Progenitor cell of endocrine pancreas (in vitro differentiated cells): ENCODE measurements around the gene NECTIN3. TPM values are rescaled to one million over a fixed set of nuclear protein-coding genes. Genes with fewer than 3 reads are reported as not detected.

ENCODE experiments used
- DNase-seq: peaks from one replicate; pipeline ENCODE4 v3.0.0; 2021; ENCODE audit warnings: low spot score; ENCODE audit not compliant: unreplicated experiment
- H3K27ac Mint-ChIP-seq: 2 replicates; pipeline ENCODE4 v1.8.0; 2021; ENCODE audit warnings: mild to moderate bottlenecking, moderate library complexity, mixed read lengths
- H3K27me3 Mint-ChIP-seq: 2 replicates; pipeline ENCODE4 v1.8.0; 2021; ENCODE audit warnings: mixed read lengths
- H3K36me3 Mint-ChIP-seq: 2 replicates; pipeline ENCODE4 v1.8.0; 2022; ENCODE audit warnings: mixed read lengths; ENCODE audit not compliant: insufficient read depth
- H3K4me1 Mint-ChIP-seq: 2 replicates; pipeline ENCODE4 v1.8.0; 2021; ENCODE audit warnings: low read depth, mixed read lengths
- H3K4me3 Mint-ChIP-seq: 2 replicates; pipeline ENCODE4 v1.8.0; 2021; ENCODE audit warnings: low read depth, mild to moderate bottlenecking, moderate library complexity, mixed read lengths
- H3K9me3 Mint-ChIP-seq: 2 replicates; pipeline ENCODE4 v1.8.0; 2021; ENCODE audit warnings: low read depth, mixed read lengths
- CTCF ChIP-seq: fragments of 200-600 bp; sonication (generic); IDR thresholded peaks from one replicate; pipeline ENCODE4 v1.5.0; 2021; ENCODE audit warnings: antibody characterized with exemption, mild to moderate bottlenecking; ENCODE audit not compliant: unreplicated experiment
- long read RNA-seq: library from polyadenylated mRNA; unstranded; transcript quantifications from one replicate; pipeline ENCODE4 v2.0.0, GENCODE V29; 2020
- total RNA-seq: library from RNA; stranded (reverse); gene quantifications from 2 replicates; pipeline ENCODE4 v1.2.1, GENCODE V29; 2021

Gene NECTIN3
- total RNA-seq: 46.5 and 46.7 TPM in 2 replicates
- long read RNA-seq, transcript NECTIN3-206 (6 exons, 3,664 nt): major isoform, 7 of 14 reads
- long read RNA-seq, partial matches to known transcripts: 0 of 14 reads
- long read RNA-seq, other reads (novel, unspliced or antisense): 7 of 14 reads

GRCh38 chr3:111071257-111072030 lies at the start of gene NECTIN3:
TSS of gene NECTIN3 (plus strand) at chr3:111071816. CDS start at chr3:111072018, 202 bp downstream.
- peaks cover 46% of the 10 kb centered on the region for H3K4me1 Mint-ChIP-seq
- TF ChIP-seq CTCF: no peak
- H3K9me3 Mint-ChIP-seq: no peaks in the 10 kb centered on the region
- H3K36me3 Mint-ChIP-seq: peaks cover 3% of the 10 kb centered on the region
- peak; percentile 88 for DNase-seq
- peak within 1 kb of the TSS; percentile 97 for H3K27ac Mint-ChIP-seq
- H3K4me3 Mint-ChIP-seq: peak within 1 kb of the TSS; percentile 96
- H3K27me3 Mint-ChIP-seq: no peaks in the 10 kb centered on the region

GRCh38 chr3:111027868-111028267 lies 43.7 kb upstream of the NECTIN3 start:
- Mint-ChIP-seq H3K4me1 (peaks cover 21% of the 10 kb centered on the region), H3K9me3 (no peaks in the 10 kb centered on the region), H3K4me3 (no peak overlapping the region), H3K27ac (no peak overlapping the region), H3K36me3 (no peaks in the 10 kb centered on the region), H3K27me3 (no peaks in the 10 kb centered on the region)
- TF ChIP-seq CTCF: no peak
- DNase-seq: no peak

- H3K36me3 Mint-ChIP-seq: no peaks in the 10 kb centered on the region
- no peak overlapping the region for H3K4me3 Mint-ChIP-seq
- no peak for DNase-seq
- H3K27ac Mint-ChIP-seq: no peak overlapping the region
- no peaks in the 10 kb centered on the region for H3K9me3 Mint-ChIP-seq
- no peak for TF ChIP-seq CTCF
- no peaks in the 10 kb centered on the region for H3K27me3 Mint-ChIP-seq
- H3K4me1 Mint-ChIP-seq: peaks cover 27% of the 10 kb centered on the region
These were observed 40.1 kb upstream of the NECTIN3 start for GRCh38 chr3:111031538-111031937.

GRCh38 chr3:111032677-111033076 lies 38.9 kb upstream of the NECTIN3 start:
- no peak overlapping the region for H3K4me3 Mint-ChIP-seq
- peaks cover 6% of the 10 kb centered on the region for H3K9me3 Mint-ChIP-seq
- H3K4me1 Mint-ChIP-seq: peaks cover 27% of the 10 kb centered on the region
- no peak for DNase-seq
- no peaks in the 10 kb centered on the region for H3K36me3 Mint-ChIP-seq
- TF ChIP-seq CTCF: no peak
- H3K27ac Mint-ChIP-seq: no peak overlapping the region
- H3K27me3 Mint-ChIP-seq: no peaks in the 10 kb centered on the region

GRCh38 chr3:111033470-111034050 lies 38.1 kb upstream of the NECTIN3 start:
- no peaks in the 10 kb centered on the region for H3K27me3 Mint-ChIP-seq
- no peak for DNase-seq
- H3K9me3 Mint-ChIP-seq: peaks cover 13% of the 10 kb centered on the region

More at GRCh38 chr3:111033470-111034050, 38.1 kb upstream of the NECTIN3 start:
- H3K4me1 Mint-ChIP-seq: peaks cover 27% of the 10 kb centered on the region
- H3K4me3 Mint-ChIP-seq: no peak overlapping the region
- no peaks in the 10 kb centered on the region for H3K36me3 Mint-ChIP-seq
- no peak for TF ChIP-seq CTCF
- no peak overlapping the region for H3K27ac Mint-ChIP-seq
